HepG2 (cell line): ENCODE data around the gene KDM2B. TPM values are rescaled to one million over a fixed set of nuclear protein-coding genes. Genes with fewer than 3 reads are reported as not detected.
A peak's percentile ranks its signal among the peaks of the same experiment; 100 is the strongest.

Experiments
- ARNT2 ChIP-seq: sonication (generic); formaldehyde crosslinking; IDR thresholded peaks from 2 replicates; pipeline ENCODE4 v1.8.0; 2022; ENCODE audit warnings: mild to moderate bottlenecking, low read depth, missing genetic modification reagents, moderate library complexity
- ATF5 ChIP-seq: sonication (generic); formaldehyde crosslinking; IDR thresholded peaks from 2 replicates; pipeline ENCODE4 v1.4.0; 2020; ENCODE audit warnings: mild to moderate bottlenecking, low read depth, missing genetic modification reagents
- BORCS8-MEF2B ChIP-seq: sonication (generic); formaldehyde crosslinking; IDR thresholded peaks from 2 replicates; pipeline ENCODE4 v1.8.0; 2022; ENCODE audit warnings: mild to moderate bottlenecking, missing genetic modification reagents
- FOXA3 ChIP-seq: IDR thresholded peaks from 2 replicates; pipeline ENCODE4 v1.6.1; 2016; ENCODE audit warnings: missing genetic modification reagents, missing compliant biosample characterization
- HNRNPUL1 ChIP-seq: fragments of 200-400 bp; formaldehyde crosslinking; IDR thresholded peaks from 2 replicates; pipeline ENCODE4 v1.6.1; 2017; ENCODE audit warnings: low read depth, mild to moderate bottlenecking, low read length, moderate library complexity
- KDM3A ChIP-seq: IDR thresholded peaks from 2 replicates; pipeline ENCODE4 v1.6.1; 2018; ENCODE audit warnings: low read depth, missing compliant biosample characterization
- KDM5A ChIP-seq: fragments of 200-600 bp; sonication (generic); IDR thresholded peaks from 2 replicates; pipeline ENCODE4 v1.7.0; 2018; ENCODE audit warnings: antibody characterized with exemption, mild to moderate bottlenecking, low read length, borderline replicate concordance
- MIER3 ChIP-seq: IDR thresholded peaks from 2 replicates; pipeline ENCODE4 v1.6.1; 2016; ENCODE audit warnings: missing compliant biosample characterization, borderline replicate concordance
- NAIF1 ChIP-seq: sonication (generic); formaldehyde crosslinking; IDR thresholded peaks from 2 replicates; pipeline ENCODE4 v1.5.0; 2020; ENCODE audit warnings: mild to moderate bottlenecking, missing genetic modification reagents, borderline replicate concordance
- NFE2 ChIP-seq: sonication (generic); formaldehyde crosslinking; IDR thresholded peaks from 2 replicates; pipeline ENCODE4 v1.4.0; 2020; ENCODE audit warnings: missing genetic modification reagents
- PCBP1 ChIP-seq: fragments of 200-400 bp; formaldehyde crosslinking; IDR thresholded peaks from 2 replicates; pipeline ENCODE4 v1.6.1; 2017; ENCODE audit warnings: mild to moderate bottlenecking, low read depth, low read length, borderline replicate concordance
- TEAD3 ChIP-seq: optimal IDR thresholded peaks from 2 replicates; pipeline ENCODE3; 2016; ENCODE audit warnings: borderline replicate concordance
- YEATS2 ChIP-seq: sonication (generic); formaldehyde crosslinking; IDR thresholded peaks from 2 replicates; pipeline ENCODE4 v1.4.0; 2020; ENCODE audit warnings: missing genetic modification reagents, borderline replicate concordance
- ZKSCAN5 ChIP-seq: sonication (generic); formaldehyde crosslinking; IDR thresholded peaks from 2 replicates; pipeline ENCODE4 v1.5.1; 2020; ENCODE audit warnings: mild to moderate bottlenecking, missing genetic modification reagents
- ZNF383 ChIP-seq: sonication (generic); formaldehyde crosslinking; IDR thresholded peaks from 2 replicates; pipeline ENCODE4 v1.4.0; 2020; ENCODE audit warnings: missing genetic modification reagents, mild to moderate bottlenecking, borderline replicate concordance
- ZNF615 ChIP-seq: sonication (generic); formaldehyde crosslinking; IDR thresholded peaks from 2 replicates; pipeline ENCODE4 v1.5.0; 2020; ENCODE audit warnings: mild to moderate bottlenecking, missing genetic modification reagents, borderline replicate concordance
- ZNF749 ChIP-seq: sonication (generic); formaldehyde crosslinking; IDR thresholded peaks from 2 replicates; pipeline ENCODE4 v1.8.0; 2022; ENCODE audit warnings: mild to moderate bottlenecking, missing genetic modification reagents, moderate library complexity, borderline replicate concordance
- ZNF777 ChIP-seq: sonication (generic); formaldehyde crosslinking; IDR thresholded peaks from 2 replicates; pipeline ENCODE4 v1.4.0; 2020; ENCODE audit warnings: missing genetic modification reagents
- ZNF790 ChIP-seq: sonication (generic); formaldehyde crosslinking; IDR thresholded peaks from 2 replicates; pipeline ENCODE4 v1.8.0; 2022; ENCODE audit warnings: missing genetic modification reagents, mild to moderate bottlenecking, borderline replicate concordance
- polyA plus RNA-seq, 8 experiments: library from polyadenylated mRNA; depleted of rRNA in 3 of 8; stranded (reverse) in 7 of 8; unstranded in 1 of 8; fragments of >200 nt; fragmentation: Illumina TruSeq in 4 of 8; extraction: Trizol in 4 of 8; gene quantifications; 2 replicates each; pipeline versions ENCODE4 v1.2.1 to v1.2.3, GENCODE V29; 2011 to 2016; ENCODE audit warnings: low read depth in 4 of 8, missing spikeins in 1 of 8, mixed read lengths in 1 of 8; ENCODE audit not compliant: insufficient read depth in 1 of 8
- total RNA-seq, 5 experiments: library from RNA; depleted of rRNA; stranded (reverse); fragments of >200 nt; fragmentation: Illumina TruSeq; extraction: Trizol; gene quantifications; 2 replicates each; pipeline ENCODE4 v1.2.3, GENCODE V29; 2016; ENCODE audit warnings: low read depth in 1 of 5
- TF ChIP-seq, protein P1 (sequence below): sonication (generic); formaldehyde crosslinking; IDR thresholded peaks from 2 replicates; pipeline ENCODE4 v1.4.0; 2020; ENCODE audit warnings: missing genetic modification reagents; ENCODE audit errors: not compliant biosample characterization
- TF ChIP-seq, protein P2 (sequence below): IDR thresholded peaks from 2 replicates; pipeline ENCODE4 v1.6.1; 2016; ENCODE audit warnings: missing genetic modification reagents, missing compliant biosample characterization
- TF ChIP-seq, protein P3 (sequence below): sonication (generic); formaldehyde crosslinking; IDR thresholded peaks from 2 replicates; pipeline ENCODE4 v1.4.0; 2020; ENCODE audit warnings: missing genetic modification reagents
- TF ChIP-seq, protein P4 (sequence below): sonication (generic); formaldehyde crosslinking; IDR thresholded peaks from 2 replicates; pipeline ENCODE4 v1.4.0; 2020; ENCODE audit warnings: missing genetic modification reagents, borderline replicate concordance

Gene KDM2B
- total and polyA plus RNA-seq, 2 of the 13 experiments (the other 11 are each of a cell fraction or from before 2014, with no cell fraction given): 17.5 to 26.1 TPM

- TF ChIP-seq, protein P1, sequence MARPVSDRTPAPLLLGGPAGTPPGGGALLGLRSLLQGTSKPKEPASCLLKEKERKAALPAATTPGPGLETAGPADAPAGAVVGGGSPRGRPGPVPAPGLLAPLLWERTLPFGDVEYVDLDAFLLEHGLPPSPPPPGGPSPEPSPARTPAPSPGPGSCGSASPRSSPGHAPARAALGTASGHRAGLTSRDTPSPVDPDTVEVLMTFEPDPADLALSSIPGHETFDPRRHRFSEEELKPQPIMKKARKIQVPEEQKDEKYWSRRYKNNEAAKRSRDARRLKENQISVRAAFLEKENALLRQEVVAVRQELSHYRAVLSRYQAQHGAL: no peak
- TF ChIP-seq YEATS2 (CRISPR knock-in tag) (no peak), ZNF777 (CRISPR knock-in tag) (peak; percentile 79), ARNT2 (CRISPR knock-in tag) (peak; percentile 14; the same call in 1 of the 2 replicates), BORCS8-MEF2B (CRISPR knock-in tag) (peak; percentile 44; the same call in 1 of the 2 replicates), ATF5 (no peak), ZNF749 (CRISPR knock-in tag) (no peak), MIER3 (CRISPR knock-in tag) (peak; percentile 60; the same call in 1 of the 2 replicates), FOXA3 (CRISPR knock-in tag) (peak; percentile 61; the same call in 1 of the 2 replicates), TEAD3 (CRISPR knock-in tag) (peak; percentile 61), KDM5A (no peak), ZNF383 (CRISPR knock-in tag) (no peak), ZKSCAN5 (CRISPR knock-in tag) (no peak), ZNF790 (CRISPR knock-in tag) (no peak), KDM3A (0 out of 2 replicates have a peak, but pooled peaks have one; percentile 44), ZNF615 (CRISPR knock-in tag) (no peak), PCBP1 (no peak), NFE2 (CRISPR knock-in tag) (no peak), HNRNPUL1 (no peak), NAIF1 (CRISPR knock-in tag) (no peak)
- TF ChIP-seq, protein P2, sequence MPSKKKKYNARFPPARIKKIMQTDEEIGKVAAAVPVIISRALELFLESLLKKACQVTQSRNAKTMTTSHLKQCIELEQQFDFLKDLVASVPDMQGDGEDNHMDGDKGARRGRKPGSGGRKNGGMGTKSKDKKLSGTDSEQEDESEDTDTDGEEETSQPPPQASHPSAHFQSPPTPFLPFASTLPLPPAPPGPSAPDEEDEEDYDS (CRISPR knock-in tag): peak; percentile 65; the same call in 1 of the 2 replicates
- TF ChIP-seq, protein P3, sequence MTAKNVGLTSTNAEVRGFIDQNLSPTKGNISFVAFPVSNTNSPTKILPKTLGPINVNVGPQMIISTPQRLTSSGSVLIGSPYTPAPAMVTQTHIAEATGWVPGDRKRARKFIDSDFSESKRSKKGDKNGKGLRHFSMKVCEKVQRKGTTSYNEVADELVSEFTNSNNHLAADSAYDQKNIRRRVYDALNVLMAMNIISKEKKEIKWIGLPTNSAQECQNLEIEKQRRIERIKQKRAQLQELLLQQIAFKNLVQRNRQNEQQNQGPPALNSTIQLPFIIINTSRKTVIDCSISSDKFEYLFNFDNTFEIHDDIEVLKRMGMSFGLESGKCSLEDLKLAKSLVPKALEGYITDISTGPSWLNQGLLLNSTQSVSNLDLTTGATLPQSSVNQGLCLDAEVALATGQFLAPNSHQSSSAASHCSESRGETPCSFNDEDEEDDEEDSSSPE (CRISPR knock-in tag): peak; percentile 84
- TF ChIP-seq, protein P4, sequence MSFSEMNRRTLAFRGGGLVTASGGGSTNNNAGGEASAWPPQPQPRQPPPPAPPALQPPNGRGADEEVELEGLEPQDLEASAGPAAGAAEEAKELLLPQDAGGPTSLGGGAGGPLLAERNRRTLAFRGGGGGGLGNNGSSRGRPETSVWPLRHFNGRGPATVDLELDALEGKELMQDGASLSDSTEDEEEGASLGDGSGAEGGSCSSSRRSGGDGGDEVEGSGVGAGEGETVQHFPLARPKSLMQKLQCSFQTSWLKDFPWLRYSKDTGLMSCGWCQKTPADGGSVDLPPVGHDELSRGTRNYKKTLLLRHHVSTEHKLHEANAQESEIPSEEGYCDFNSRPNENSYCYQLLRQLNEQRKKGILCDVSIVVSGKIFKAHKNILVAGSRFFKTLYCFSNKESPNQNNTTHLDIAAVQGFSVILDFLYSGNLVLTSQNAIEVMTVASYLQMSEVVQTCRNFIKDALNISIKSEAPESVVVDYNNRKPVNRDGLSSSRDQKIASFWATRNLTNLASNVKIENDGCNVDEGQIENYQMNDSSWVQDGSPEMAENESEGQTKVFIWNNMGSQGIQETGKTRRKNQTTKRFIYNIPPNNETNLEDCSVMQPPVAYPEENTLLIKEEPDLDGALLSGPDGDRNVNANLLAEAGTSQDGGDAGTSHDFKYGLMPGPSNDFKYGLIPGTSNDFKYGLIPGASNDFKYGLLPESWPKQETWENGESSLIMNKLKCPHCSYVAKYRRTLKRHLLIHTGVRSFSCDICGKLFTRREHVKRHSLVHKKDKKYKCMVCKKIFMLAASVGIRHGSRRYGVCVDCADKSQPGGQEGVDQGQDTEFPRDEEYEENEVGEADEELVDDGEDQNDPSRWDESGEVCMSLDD (CRISPR knock-in tag): no peak
These were observed 45.4 kb upstream of the KDM2B start, which contains the start of gene ORAI1 (continued) for GRCh38 chr12:121626087-121626852.
